GM08714 (cell line): ENCODE data around the gene IFNLR1.

Source experiments
- H3K4me3 ChIP-seq: fragments of 200-500 bp; sonication (Bioruptor generic); 2 replicates; pipeline ENCODE4 v1.5.1; 2014; ENCODE audit warnings: mild to moderate bottlenecking, low read length, inconsistent platforms
- ZNF274 ChIP-seq: IDR thresholded peaks from 2 replicates; pipeline ENCODE4 v1.6.1; 2012; ENCODE audit warnings: mild to moderate bottlenecking, low read depth, low read length

IFNLR1 gene

DNA sequence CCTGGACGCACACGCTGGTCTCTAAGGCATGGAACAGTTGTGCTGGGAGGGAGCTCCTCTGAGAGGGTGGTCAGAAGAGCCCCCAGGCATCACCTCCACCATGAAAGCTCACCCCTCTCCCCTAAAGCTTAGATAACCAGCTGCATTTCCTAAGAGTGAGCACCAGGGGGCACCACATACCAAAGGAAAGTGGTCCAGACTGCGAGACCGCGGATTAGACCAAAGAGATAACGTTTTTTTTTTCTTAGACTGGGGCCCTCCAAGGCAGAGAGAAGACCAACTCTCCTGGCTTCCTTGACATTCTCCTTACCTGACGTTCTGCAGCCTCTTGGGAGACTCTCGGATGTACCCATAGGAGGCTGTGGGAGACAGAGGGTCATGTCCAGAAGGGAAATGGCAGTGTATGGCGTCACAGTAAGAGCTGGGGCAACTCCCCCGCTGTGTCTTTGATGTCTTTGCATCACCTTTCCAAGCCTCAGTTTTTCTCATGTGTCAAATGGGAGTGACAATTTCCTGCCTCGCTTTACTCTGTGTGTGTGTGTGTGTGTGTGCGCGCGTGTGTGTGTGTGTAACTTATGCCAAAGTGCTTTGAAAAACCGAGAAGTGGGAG is 12.3 kb upstream of the IFNLR1 start:
- no peak overlapping the region for H3K4me3 ChIP-seq
- no peak for TF ChIP-seq ZNF274

DNA sequence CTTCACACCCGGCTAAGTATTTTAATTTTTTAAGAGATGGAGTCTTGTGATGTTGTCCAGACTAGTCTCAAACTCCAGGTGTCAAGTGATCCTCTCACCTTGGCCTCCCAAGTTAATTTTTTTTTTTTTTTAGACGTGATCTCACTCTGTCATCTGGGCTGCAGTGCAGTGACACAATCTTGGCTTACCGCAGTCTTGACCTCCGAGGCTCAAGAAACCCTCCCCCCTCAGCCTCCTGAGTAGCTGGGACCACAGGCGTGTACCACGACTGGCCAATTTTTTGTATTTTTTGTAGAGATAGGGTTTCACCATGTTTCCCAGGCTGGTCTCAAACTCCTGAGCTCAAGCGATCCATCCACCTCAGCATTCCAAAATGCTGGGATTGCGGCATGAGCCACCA is 11.7 kb upstream of the IFNLR1 start:
- H3K4me3 ChIP-seq = no peak overlapping the region
- TF ChIP-seq ZNF274 = no peak

DNA sequence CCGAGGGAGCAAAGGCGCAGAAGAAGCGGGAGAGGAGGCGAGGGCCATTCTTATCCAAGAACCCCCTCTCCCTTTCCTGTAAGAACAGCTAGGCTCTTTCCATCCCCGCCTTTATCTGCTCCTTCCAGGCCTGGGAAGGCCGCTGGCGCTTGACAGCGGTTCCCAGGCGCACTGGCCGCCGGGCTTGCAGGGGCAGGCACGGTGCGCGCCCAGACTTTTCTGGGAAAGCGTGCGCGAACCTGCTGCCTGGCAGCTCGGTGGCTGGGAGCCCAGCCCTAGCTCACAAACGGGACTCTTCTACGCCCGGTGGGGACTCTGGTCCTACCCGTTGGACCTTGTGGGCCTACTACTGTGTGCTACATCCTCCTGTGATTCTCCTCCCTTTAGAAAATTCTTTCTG is 8.8 kb upstream of the IFNLR1 start:
- TF ChIP-seq ZNF274 = no peak
- H3K4me3 ChIP-seq = no peak overlapping the region

DNA sequence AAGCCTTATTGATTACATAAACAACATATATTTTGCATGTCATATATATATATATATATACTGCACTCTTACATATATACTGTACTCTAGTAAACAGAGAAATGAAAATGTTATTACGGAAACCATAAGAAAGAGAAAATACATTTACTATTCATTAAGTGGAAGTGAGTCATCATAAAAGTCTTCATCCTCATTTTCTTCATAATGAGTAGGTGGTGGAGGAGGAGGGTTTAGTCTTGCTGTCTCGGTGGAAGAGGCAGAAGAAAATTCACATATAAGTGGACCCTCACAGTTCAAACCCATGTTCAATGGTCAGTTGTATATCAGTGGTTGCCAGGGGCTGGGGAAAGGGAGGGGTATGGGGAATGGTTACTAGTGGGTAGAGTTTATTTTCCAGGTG is 8.0 kb upstream of the IFNLR1 start:
- no peak for TF ChIP-seq ZNF274
- H3K4me3 ChIP-seq = no peak overlapping the region

DNA sequence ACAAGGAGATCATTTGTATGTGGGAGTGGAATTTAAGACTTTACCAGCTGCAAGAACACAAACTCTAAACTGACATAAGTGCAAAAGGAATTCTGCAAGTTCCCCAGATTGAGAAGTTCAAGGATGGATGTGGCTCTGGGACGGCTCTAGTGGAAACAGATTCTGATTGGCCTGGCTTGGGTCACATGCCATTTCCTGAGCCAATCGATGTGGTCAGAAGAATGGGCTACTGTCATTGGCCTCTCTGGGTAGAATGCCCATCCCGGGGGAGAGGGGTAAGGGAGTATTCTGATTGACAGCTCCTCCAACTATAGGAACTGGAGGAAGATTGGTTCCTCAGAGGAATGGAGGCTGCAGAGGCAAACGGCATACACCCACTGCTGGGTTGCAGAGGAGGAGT is 6.0 kb upstream of the IFNLR1 start:
- no peak overlapping the region for H3K4me3 ChIP-seq
- TF ChIP-seq ZNF274 = no peak

DNA sequence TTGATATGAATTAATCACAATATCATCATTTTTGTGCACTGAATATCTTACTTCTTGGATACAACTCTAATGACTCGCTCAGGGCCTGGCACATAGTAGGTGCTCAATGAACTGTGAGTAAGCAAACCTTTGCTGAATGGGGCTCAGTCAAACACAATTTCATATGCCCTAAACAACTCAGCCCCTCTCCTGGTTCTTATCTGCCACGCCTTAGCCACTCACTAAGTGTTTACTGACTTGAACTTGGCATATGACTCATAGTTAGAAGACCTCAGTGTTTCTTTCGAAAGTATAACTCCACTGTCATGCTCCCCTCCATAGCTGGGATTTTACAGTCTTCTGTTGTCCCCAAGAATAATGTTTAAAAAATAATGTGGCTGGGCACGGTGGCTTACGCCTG is 4.8 kb upstream of the IFNLR1 start:
- no peak for TF ChIP-seq ZNF274
- no peak overlapping the region; the same call in 1 of the 2 replicates for H3K4me3 ChIP-seq

DNA sequence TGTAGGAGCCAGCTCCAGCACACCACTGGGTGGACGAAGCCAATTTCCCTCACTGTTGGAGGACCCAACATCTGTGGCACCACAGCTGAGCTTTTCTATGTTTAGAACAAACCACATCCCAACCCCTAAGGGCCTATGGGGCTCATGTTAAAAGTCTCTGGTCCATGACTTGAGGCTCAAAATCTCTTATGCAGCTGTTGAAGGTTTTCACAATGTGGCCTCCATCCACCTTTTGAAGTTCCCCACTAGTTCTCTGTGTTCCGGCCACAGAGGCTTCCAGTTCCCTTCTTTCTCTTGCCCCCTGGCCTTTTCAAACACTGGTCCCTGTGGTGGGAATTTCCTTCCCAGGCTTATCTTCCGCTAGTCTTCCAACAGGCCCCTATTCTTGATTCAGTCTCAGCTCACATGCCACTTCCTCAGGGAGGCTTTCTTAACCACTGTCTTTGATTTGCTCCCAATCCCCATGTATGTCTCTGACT is 3.9 kb upstream of the IFNLR1 start:
- H3K4me3 ChIP-seq = peak overlapping the region; percentile 11; the same call in 1 of the 2 replicates
- no peak for TF ChIP-seq ZNF274

DNA sequence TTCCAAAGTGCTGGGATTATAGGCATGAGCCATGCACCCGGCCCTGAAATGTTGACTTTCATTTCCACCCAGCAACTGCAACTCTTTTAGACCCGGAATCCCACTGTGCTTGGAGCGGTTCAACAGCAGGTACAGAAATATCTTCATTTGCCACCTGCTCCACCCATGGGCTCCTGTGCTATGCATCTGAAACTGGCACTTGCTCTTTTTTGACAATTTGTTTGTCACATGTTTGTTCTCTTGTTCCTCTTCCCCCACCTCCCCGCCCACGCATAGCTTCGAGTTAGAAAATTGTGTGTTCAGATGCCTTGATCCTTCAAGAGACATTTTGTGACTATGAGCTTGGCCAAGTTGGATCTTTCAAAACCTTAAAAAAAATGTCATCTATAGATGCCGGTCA is 2.4 kb upstream of the IFNLR1 start:
- H3K4me3 ChIP-seq = peak overlapping the region; percentile 23; the same call in 1 of the 2 replicates
- no peak for TF ChIP-seq ZNF274

DNA sequence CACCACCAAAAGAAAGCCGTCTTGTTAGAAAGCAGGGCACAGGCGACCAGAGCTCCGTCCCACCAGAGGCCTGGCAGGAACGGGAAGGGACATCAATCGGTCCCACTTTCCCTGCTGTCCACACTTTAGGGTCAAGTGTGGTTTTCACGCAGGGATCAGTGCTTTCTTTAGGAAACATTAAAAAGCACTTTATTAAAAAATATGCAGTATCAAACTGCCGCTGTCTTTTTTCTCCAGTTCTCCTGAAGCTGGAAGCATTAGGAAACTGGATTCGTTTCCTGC is 437 bp downstream of the IFNLR1 start:
- TF ChIP-seq ZNF274 = no peak
- peak overlapping the region; percentile 76 for H3K4me3 ChIP-seq

DNA sequence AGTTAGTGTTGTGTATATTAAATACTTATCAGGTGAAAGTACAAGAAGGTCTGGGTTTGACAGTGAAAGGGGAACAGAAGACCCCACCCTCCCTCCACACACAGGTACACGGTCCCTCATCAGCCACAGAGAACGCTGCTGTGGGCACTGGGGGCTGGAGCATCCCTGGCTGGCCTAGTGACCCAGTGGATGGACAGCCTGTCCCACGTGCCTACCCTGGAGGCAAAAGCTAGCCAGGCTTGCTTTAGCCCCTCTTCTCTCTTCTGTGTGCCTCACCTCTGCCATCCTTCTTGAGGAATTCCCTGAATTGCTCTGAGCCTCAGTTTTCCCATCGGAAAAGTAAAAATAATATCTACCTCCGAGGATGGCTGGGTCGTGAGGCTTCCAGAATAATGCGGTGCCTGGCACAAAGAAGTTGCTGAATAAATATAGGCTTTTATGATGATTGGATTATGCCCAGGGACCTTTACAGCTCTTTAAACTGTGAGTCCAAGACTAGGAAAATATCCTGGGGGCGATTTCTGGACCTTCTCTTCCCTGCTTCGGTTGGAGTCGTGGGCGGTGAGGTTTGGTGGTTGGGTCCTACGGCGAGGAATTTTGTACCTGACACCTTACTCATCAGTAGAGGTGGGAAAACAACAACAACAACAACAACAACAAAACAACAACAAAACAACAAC is 918 bp downstream of the IFNLR1 start:
- peak overlapping the region; percentile 76 for H3K4me3 ChIP-seq
- no peak for TF ChIP-seq ZNF274

DNA sequence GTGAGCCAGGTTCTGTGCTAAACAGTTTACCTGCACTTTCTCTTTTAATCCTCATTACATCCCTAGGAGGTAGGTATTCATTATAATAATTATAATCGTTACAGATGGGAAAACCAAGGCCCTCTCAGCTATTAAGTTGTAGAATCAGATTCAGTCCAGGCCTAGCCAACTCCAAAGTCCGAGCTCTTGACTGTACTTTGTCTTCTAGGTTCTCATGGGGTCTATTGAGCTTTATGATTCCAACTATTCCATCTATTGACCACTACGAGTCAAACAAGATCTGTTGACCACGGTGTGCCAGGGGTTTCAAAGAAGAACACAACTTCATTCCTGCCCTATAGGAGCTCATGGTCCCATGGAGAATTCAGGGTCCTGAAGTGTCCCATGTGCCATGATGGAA is 2.0 kb downstream of the IFNLR1 start:
- no peak overlapping the region for H3K4me3 ChIP-seq
- no peak for TF ChIP-seq ZNF274

DNA sequence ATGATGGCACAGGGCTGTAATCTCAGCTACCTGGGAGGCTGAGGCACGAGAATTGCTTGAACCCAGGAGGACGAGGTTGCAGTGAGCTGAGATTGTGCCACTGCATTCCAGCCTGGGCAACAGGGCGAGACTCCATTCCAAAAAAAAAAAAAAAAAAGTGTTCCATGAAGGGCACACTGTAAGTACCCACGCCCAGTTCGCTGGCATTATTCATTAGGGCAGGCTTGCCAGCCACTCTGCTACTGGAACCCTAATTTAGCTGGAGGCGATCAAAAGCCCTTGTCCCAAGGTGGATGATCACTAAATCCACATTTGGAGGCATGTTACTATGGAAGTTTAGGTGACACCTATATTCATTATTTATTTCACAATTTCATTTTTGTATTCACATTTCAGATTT is 5.0 kb downstream of the IFNLR1 start:
- no peak for TF ChIP-seq ZNF274
- H3K4me3 ChIP-seq = no peak overlapping the region

DNA sequence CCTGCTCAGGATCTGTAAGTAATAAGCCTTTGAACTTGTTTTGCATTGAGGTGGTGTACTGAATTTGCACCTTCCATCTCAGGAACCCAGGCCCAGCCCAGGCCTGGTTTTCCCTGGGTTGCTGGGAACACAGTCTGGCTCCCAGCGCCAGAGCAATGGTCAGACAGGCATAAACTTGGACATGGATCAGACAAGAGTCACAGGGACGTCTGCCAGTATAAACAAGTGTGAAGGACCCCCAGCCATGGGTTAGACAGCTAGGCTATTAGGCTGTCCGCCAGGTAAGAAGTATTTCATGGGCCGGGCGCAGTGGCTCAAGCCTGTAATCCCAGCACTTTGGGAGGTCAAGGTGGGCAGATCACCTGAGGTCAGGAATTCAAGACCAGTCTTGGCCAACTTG is 5.5 kb downstream of the IFNLR1 start:
- H3K4me3 ChIP-seq = no peak overlapping the region
- TF ChIP-seq ZNF274 = no peak

DNA sequence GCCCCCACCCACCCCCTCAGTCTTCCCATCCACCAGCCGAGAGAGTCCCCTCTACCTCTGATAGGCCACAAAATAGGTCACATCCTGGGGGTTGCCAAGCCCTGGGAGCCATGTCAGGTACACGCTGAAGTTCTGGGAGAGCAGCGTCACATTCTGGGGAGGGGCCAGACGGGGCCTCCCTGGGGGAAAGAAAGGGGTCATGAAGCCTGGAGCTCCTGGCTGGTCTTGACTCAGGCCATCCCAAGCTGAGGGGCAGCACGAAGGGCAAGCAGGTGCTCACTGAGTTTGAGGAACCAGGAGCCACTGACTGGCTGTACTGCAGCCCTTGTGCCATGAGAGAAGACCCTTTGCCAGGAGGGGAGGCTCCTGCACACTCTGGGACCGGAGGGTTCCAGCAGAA is 6.4 kb downstream of the IFNLR1 start:
- H3K4me3 ChIP-seq = no peak overlapping the region
- TF ChIP-seq ZNF274 = no peak

DNA sequence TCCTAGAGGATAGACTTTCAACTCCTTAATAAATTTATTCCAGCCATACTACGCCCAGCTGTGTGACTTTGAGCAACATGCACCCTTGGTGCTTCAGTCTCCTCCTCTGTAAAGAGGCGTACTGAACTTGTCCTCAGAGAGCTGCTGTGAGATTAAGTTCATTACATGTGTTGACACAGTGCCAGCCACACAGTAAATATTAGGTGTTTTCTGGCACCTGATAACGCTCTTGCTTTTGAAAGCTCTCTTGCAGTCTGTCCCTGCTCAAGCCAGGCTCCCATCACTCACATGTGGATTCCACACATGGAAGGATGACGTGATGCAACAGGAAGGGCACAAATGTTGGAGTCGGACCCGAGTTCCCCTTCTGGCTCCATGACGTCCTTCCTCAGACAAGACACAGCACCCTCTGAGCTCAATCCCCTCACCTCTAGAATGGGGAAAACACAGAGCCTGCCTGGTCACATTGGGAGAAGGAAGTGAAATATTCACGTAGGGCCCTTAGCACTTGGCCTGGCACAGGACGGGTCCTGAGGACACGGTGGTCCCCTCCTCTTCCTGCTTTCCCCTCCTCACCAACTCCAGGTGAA is 7.7 kb downstream of the IFNLR1 start:
- TF ChIP-seq ZNF274 = no peak

More for the DNA sequence above, 7.7 kb downstream of the IFNLR1 start:
- H3K4me3 ChIP-seq = no peak overlapping the region
